ENCODE measurements around the gene MROH2A.

GRCh38 chr2:233775414-233775813 is 2.7 kb upstream of the MROH2A start:
- TF ChIP-seq CTCF (IDR thresholded peaks at IDR 0.05): no peak
- TF ChIP-seq POLR2AphosphoS5 (IDR thresholded peaks at IDR 0.05): no peak
- TF ChIP-seq EP300 (IDR thresholded peaks at IDR 0.05): no peak

Data from stomach (tissue), 4 donors.